GM12878 (cell line): ENCODE results near the gene BTBD19. TPM values are rescaled to one million over a fixed set of nuclear protein-coding genes. Genes with fewer than 3 reads are reported as not detected.
A peak's percentile ranks its signal among the peaks of the same experiment; 100 is the strongest.

ENCODE experiments used
- ATF7 ChIP-seq: fragments of 450-650 bp; IDR thresholded peaks from 2 replicates; pipeline ENCODE4 v1.6.1; 2016; ENCODE audit warnings: low read depth, mild to moderate bottlenecking
- BCL3 ChIP-seq: IDR thresholded peaks from 2 replicates; pipeline ENCODE4 v1.6.1; 2011; ENCODE audit warnings: borderline replicate concordance, low read depth, mild to moderate bottlenecking, moderate library complexity, low read length; ENCODE audit not compliant: insufficient read depth, poor library complexity, severe bottlenecking
- CBX3 ChIP-seq: fragments of 200-600 bp; sonication (generic); IDR thresholded peaks from 2 replicates; pipeline ENCODE4 v1.6.1; 2016; ENCODE audit warnings: low read depth, borderline replicate concordance
- CEBPZ ChIP-seq: fragments of 150-350 bp; IDR thresholded peaks from 2 replicates; pipeline ENCODE4 v1.6.1; 2016; ENCODE audit warnings: low read depth, low read length
- CHD1 ChIP-seq: IDR thresholded peaks from 2 replicates; pipeline ENCODE4 v1.6.1; 2012; ENCODE audit warnings: low read depth, low read length, improper control_type of control experiment
- EZH2 ChIP-seq: IDR thresholded peaks from 2 replicates; pipeline ENCODE4 v1.6.1; 2012; ENCODE audit warnings: low read depth, mild to moderate bottlenecking, control low read depth, inconsistent platforms, low read length, borderline replicate concordance; ENCODE audit not compliant: control insufficient read depth
- FOXM1 ChIP-seq: IDR thresholded peaks from 2 replicates; pipeline ENCODE4 v1.6.1; 2012; ENCODE audit warnings: low read depth, mild to moderate bottlenecking, inconsistent platforms, low read length, moderate library complexity
- IRF3 ChIP-seq: fragments of 450-650 bp; IDR thresholded peaks from 2 replicates; pipeline ENCODE4 v1.6.1; 2014; ENCODE audit warnings: mild to moderate bottlenecking
- KAT2A ChIP-seq: conservative IDR thresholded peaks from 2 replicates; pipeline ENCODE4 v1.6.1; 2011; ENCODE audit warnings: low read depth, low read length; ENCODE audit not compliant: control insufficient read depth
- LARP7 ChIP-seq: fragments of 450-650 bp; IDR thresholded peaks from 2 replicates; pipeline ENCODE4 v1.6.1; 2017; ENCODE audit warnings: mild to moderate bottlenecking
- MTA3 ChIP-seq: IDR thresholded peaks from 2 replicates; pipeline ENCODE4 v1.6.1; 2012; ENCODE audit warnings: low read length, inconsistent platforms, borderline replicate concordance
- NR2C2 ChIP-seq: IDR thresholded peaks from 2 replicates; pipeline ENCODE4 v1.6.1; 2011; ENCODE audit warnings: borderline replicate concordance, low read depth; ENCODE audit not compliant: control insufficient read depth, insufficient read length
- POLR2AphosphoS5 ChIP-seq: IDR thresholded peaks from 2 replicates; pipeline ENCODE4 v1.6.1; 2011; ENCODE audit warnings: mild to moderate bottlenecking, low read length, inconsistent platforms
- RBBP5 ChIP-seq: fragments of 200-600 bp; sonication (generic); conservative IDR thresholded peaks from 2 replicates; pipeline ENCODE4 v1.6.1; 2016
- RELA ChIP-seq: fragments of 450-650 bp; IDR thresholded peaks from 2 replicates; pipeline ENCODE4 v1.8.0; 2014; ENCODE audit warnings: borderline replicate concordance; ENCODE audit not compliant: partially characterized antibody
- SMARCA5 ChIP-seq: fragments of 450-650 bp; IDR thresholded peaks from 2 replicates; pipeline ENCODE4 v1.6.1; 2017; ENCODE audit warnings: mild to moderate bottlenecking
- WRNIP1 ChIP-seq: IDR thresholded peaks from 2 replicates; pipeline ENCODE4 v1.6.1; 2011; ENCODE audit warnings: low read depth, low read length, improper control_type of control experiment, borderline replicate concordance
- ZBTB33 ChIP-seq: fragments of 450-650 bp; IDR thresholded peaks from 2 replicates; pipeline ENCODE4 v1.6.1; 2017; ENCODE audit warnings: mild to moderate bottlenecking
- ZNF207 ChIP-seq: fragments of 450-650 bp; IDR thresholded peaks from 2 replicates; pipeline ENCODE4 v1.6.1; 2014; ENCODE audit warnings: antibody characterized with exemption, mild to moderate bottlenecking, borderline replicate concordance
- ZNF384 ChIP-seq: IDR thresholded peaks from 2 replicates; pipeline ENCODE4 v1.6.1; 2012; ENCODE audit warnings: low read depth, mild to moderate bottlenecking, low read length, improper control_type of control experiment, borderline replicate concordance
- ZNF622 ChIP-seq: fragments of 450-650 bp; IDR thresholded peaks from 2 replicates; pipeline ENCODE4 v1.6.1; 2017; ENCODE audit warnings: mild to moderate bottlenecking, inconsistent platforms
- polyA plus RNA-seq, 11 experiments: library from polyadenylated mRNA; depleted of rRNA in 4 of 11; unstranded in 6 of 11; stranded (reverse) in 5 of 11; fragments of >200 nt; fragmentation: Nextera tagmentation in 4 of 11; fragmentation: Illumina TruSeq in 1 of 11; extraction: Ambion mirVana in 4 of 11; extraction: Trizol in 1 of 11; gene quantifications; 1 replicate in 1 of 11; 2 replicates in 10 of 11; pipeline versions ENCODE4 v1.2.1 to v1.2.3, GENCODE V29; 2011 to 2016; ENCODE audit warnings: inconsistent platforms in 2 of 11, missing spikeins in 2 of 11, low read depth in 1 of 11
- total RNA-seq, 4 experiments: library from RNA; depleted of rRNA in 3 of 4; stranded (reverse); fragments of >200 nt in 3 of 4; fragmentation: Illumina TruSeq in 1 of 4; extraction: Trizol in 1 of 4; gene quantifications; 2 replicates each; pipeline versions ENCODE4 v1.2.1 to v1.2.3, GENCODE V29; 2013 to 2021
- TF ChIP-seq, protein P1 (sequence below): fragments of 450-650 bp; IDR thresholded peaks from 2 replicates; pipeline ENCODE4 v1.6.1; 2016; ENCODE audit warnings: mild to moderate bottlenecking

Gene BTBD19
- total and polyA plus RNA-seq, 10 of the 15 experiments (the other 5 are each of a cell fraction or from before 2014, with no cell fraction given), result 0.13 to 2.7 (median 0.42) TPM

DNA sequence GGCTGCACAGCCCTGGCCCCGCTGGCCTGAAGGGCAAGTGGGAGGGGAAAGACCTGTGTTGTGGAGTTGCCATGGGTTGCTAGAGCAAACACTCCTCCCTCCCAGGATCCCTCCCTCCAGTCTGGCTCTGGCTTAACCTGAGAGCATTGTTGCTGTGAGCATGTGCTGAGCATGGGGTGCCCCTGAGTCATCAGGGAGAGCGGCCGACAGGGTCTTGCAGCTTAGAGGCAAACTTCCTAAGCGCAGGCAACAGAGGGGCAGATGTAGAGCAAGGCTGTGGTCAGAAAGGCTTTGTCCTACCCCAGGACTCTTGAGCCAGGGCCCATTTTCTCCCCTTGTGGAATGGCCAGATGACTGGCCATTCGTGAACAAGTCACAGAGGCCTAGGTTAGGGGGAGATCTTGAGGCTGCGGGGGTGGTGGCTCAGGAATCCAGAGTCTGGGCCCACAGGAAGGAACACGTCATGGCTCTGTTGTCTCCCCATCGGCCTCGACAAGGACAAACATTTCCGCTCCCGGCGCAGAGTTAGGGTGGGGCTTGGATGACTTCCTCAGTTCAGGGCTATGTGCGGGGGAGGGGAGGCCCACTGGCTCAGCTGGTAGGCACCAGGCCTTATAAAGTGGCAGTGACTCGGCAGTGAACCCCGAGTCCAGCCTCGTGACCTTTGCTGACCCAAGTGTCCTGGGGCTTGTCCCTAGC is 810 bp upstream of the BTBD19 start (continued):
- TF ChIP-seq BCL3, result peak; percentile 27
- 0 out of 2 replicates have a peak, but pooled peaks have one; percentile 54 for TF ChIP-seq CHD1
- TF ChIP-seq POLR2AphosphoS5, result no peak; the same call in 1 of the 2 replicates
- no peak for TF ChIP-seq CEBPZ
- TF ChIP-seq KAT2A, result no peak
- TF ChIP-seq, protein P1, sequence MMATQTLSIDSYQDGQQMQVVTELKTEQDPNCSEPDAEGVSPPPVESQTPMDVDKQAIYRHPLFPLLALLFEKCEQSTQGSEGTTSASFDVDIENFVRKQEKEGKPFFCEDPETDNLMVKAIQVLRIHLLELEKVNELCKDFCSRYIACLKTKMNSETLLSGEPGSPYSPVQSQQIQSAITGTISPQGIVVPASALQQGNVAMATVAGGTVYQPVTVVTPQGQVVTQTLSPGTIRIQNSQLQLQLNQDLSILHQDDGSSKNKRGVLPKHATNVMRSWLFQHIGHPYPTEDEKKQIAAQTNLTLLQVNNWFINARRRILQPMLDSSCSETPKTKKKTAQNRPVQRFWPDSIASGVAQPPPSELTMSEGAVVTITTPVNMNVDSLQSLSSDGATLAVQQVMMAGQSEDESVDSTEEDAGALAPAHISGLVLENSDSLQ, result 0 out of 2 replicates have a peak, but pooled peaks have one; percentile 8
- TF ChIP-seq ZNF384, result no peak
- TF ChIP-seq ZNF622, result no peak
- TF ChIP-seq RBBP5, result no peak
- no peak for TF ChIP-seq FOXM1
- no peak for TF ChIP-seq NR2C2
- TF ChIP-seq ATF7, result peak; percentile 75
- no peak for TF ChIP-seq EZH2
- TF ChIP-seq MTA3, result no peak
- TF ChIP-seq LARP7, result peak; percentile 48; the same call in 1 of the 2 replicates
- peak; percentile 56 for TF ChIP-seq ZNF207
- TF ChIP-seq RELA, result no peak
- TF ChIP-seq WRNIP1, result no peak
- TF ChIP-seq ZBTB33, result no peak
- no peak for TF ChIP-seq IRF3
- TF ChIP-seq SMARCA5, result peak; percentile 81
- no peak for TF ChIP-seq CBX3
